Measurements from ENCODE around the gene SLC5A10. TPM values are rescaled to one million over a fixed set of nuclear protein-coding genes. Genes with fewer than 3 reads are reported as not detected.

The SLC5A10 gene
- total RNA-seq, 1 donor, result not detected

- no peak overlapping the region for H3K4me3 ChIP-seq (ENCODE audit: low read depth, low read length)
- TF ChIP-seq CTCF (IDR thresholded peaks at IDR 0.05; ENCODE audit: insufficient read depth, low read depth, low read length), result no peak
- peak; percentile 50 for DNase-seq (ENCODE audit: low read depth)
Observed at GRCh38 chr17:18981642-18982424, 29.9 kb downstream of the SLC5A10 start.

- TF ChIP-seq CTCF (IDR thresholded peaks at IDR 0.05; ENCODE audit: insufficient read depth, low read depth, low read length), result no peak
- H3K4me3 ChIP-seq (ENCODE audit: low read depth, low read length), result no peak overlapping the region
- no peak for DNase-seq (ENCODE audit: low read depth)
Observed at GRCh38 chr17:18984273-18985114, 32.5 kb downstream of the SLC5A10 start.

- no peak overlapping the region for H3K4me3 ChIP-seq (ENCODE audit: low read depth, low read length)
- no peak for TF ChIP-seq CTCF (IDR thresholded peaks at IDR 0.05; ENCODE audit: insufficient read depth, low read depth, low read length)
- DNase-seq (ENCODE audit: low read depth), result no peak
Observed at GRCh38 chr17:18985475-18985874, 33.5 kb downstream of the SLC5A10 start.

GRCh38 chr17:18986541-18987229 lies 34.7 kb downstream of the SLC5A10 start:
- no peak for DNase-seq (ENCODE audit: low read depth)
- TF ChIP-seq CTCF (IDR thresholded peaks at IDR 0.05; ENCODE audit: insufficient read depth, low read depth, low read length), result no peak
- no peak overlapping the region for H3K4me3 ChIP-seq (ENCODE audit: low read depth, low read length)

- TF ChIP-seq CTCF (IDR thresholded peaks at IDR 0.05; ENCODE audit: insufficient read depth, low read depth, low read length), result no peak
- no peak for DNase-seq (ENCODE audit: low read depth)
- H3K4me3 ChIP-seq (ENCODE audit: low read depth, low read length), result no peak overlapping the region
Observed at GRCh38 chr17:18987230-18987610, 35.3 kb downstream of the SLC5A10 start.

GRCh38 chr17:18987862-18988545 lies 36.0 kb downstream of the SLC5A10 start:
- no peak for DNase-seq (ENCODE audit: low read depth)
- no peak for TF ChIP-seq CTCF (IDR thresholded peaks at IDR 0.05; ENCODE audit: insufficient read depth, low read depth, low read length)
- H3K4me3 ChIP-seq (ENCODE audit: low read depth, low read length), result no peak overlapping the region

Data from fibroblast of villous mesenchyme (primary cell).